HG03520 (cell line): ENCODE results near the gene SELPLG.
"Not testable (repeated sequence)": the region's sequence is repeated elsewhere in the genome, so short reads cannot be mapped to it uniquely, and the experiment has no call there.

ENCODE experiments used
- ATAC-seq: cut with Tn5 transposase; IDR thresholded peaks from one replicate; pipeline ENCODE4 v1.9.1; 2021; ENCODE audit warnings: mild to moderate bottlenecking, moderate library complexity; ENCODE audit not compliant: unreplicated experiment

SELPLG gene

DNA sequence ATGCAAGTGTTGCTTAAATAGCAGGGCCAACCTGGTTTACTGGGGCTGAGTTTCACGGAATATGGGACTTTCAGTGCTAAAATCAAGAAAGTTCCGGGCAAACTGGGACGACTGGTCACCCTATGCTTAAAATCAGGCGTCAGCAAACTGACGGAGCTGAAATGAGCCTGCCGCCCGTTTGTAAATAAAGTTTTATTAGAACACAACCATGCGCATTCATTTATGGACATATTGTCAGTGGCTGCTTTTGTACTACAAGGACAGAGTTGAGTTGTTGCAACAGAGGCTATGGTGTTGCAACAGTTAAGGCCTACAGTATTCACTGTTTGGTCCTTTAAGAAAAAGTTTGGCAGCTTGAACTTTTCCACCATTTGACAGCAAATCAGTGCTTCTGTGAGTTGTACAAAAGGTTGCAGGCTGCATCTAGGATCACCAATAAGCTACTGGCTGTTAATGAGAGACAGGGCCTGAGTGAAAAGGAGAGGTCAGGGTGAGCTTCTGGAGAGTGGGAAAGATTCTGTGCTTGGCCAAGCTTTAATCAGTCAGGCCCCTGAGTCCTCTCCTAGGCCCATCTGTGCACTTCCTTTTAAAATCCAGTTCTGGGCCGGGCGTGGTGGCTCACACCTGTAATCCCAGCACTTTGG, 13.3 kb downstream of the SELPLG start:
- no peak for ATAC-seq

- no peak for ATAC-seq
These were observed 14.1 kb downstream of the SELPLG start for GRCh38 chr12:108619369-108620160.

DNA sequence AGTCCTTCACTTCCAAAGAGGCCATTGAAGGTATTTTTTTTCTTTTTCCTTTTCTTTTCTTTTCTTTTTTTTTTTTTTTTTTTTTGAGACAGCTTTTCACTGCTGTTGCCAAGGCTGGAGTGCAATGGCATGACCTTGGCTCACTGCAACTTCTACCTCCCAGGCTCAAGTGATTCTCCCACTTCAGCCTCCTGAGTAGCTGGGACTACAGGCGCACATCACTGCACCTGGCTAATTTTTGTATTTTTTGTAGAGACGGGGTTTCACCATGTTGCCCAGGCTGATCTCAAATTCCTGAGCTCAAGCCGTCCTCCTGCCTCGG, 14.8 kb downstream of the SELPLG start:
- ATAC-seq = not testable (repeated sequence)

DNA sequence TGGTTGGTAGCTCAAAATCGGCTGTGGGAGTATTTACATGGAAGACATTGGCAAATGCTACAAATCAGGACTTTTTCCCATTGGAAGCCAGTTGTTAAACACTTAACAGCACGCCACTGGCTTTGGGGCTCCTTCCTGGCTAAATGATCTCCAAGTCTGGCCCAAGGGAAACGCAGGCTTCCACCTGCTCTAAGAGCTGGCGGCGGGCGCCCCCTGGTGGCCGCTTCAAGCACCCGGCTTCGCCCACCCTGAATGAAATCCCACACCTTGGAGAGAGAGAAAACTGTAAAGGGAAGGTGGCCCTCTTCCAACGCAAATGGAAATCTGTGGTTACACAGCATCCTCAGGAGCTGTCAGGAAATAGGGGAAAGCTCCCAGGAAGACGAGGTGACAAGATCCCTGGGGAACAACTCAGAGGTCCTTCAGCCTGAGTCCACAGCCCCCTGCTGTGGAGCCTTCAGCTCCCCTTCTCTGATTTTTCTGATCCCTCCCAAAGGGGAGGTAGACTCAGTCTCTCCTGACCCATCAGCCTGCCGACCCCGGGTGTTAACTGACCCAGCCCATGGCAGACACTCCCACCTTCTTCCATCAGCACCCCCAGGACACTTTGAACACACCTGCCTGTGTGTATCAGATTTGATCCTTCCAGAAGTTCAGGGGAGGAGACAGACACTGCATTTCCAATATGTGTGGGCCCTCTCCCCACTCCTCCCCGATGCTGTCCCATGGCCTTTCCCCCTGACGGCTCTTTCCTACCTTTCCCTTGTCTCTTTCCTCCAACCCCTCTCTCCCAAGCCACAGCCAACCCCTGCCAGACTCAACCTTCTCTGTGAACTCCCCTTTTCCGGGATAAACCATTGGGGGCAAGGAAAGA, 15.4 kb downstream of the SELPLG start:
- ATAC-seq = no peak

DNA sequence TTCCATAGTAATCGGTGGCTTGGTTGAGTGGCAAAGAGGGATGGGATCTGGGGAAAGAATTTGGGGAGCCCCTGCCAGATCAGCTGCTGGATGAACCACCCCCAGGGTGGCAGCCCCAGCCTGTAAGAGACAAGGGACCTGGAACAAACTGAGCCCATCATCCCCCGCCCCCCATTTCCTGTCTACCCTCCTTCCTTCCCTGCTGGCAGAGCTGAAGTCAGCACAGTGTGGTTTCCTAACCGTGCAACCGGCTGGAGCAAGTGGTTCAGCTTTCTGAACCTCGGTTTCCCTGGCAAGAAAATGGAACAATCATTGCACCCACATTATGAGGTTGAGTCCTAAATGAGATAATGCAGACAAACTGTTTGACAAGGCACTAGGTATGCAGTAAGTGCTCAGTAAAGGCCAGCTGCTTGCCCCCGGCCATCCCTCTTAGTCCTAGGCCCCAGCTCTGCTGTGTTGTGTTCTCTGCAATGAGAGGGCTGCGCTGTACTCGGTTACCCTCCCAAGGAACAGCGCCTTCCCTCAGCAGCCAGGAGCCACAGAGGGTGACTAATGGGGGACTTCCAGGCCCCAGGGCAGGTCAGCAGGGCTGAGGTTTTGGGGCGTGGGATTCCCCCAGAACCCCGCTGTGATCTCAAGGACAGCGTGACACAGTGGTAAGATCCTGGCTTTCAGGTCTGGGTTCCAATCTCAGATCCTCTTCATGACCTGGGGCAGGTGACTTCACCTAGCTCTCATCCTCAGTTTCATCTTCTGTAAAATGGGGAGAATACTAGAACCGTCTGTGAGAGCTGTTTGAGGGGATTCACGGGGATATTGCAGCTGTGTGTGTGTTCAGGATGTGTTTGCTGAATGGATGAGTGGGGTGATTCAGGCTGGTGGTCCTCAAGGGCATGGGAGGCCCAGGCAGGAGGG, 16.5 kb downstream of the SELPLG start:
- peak; percentile 83 for ATAC-seq

GRCh38 chr12:108616359-108616758, 17.3 kb downstream of the SELPLG start:
- no peak for ATAC-seq

- no peak for ATAC-seq
These were observed 17.8 kb downstream of the SELPLG start for GRCh38 chr12:108615918-108616317.

- no peak for ATAC-seq
These were observed 19.1 kb downstream of the SELPLG start for GRCh38 chr12:108614639-108615038.

- ATAC-seq = no peak
These were observed 19.7 kb downstream of the SELPLG start for GRCh38 chr12:108614041-108614440.

GRCh38 chr12:108613548-108613947, 20.1 kb downstream of the SELPLG start:
- no peak for ATAC-seq

DNA sequence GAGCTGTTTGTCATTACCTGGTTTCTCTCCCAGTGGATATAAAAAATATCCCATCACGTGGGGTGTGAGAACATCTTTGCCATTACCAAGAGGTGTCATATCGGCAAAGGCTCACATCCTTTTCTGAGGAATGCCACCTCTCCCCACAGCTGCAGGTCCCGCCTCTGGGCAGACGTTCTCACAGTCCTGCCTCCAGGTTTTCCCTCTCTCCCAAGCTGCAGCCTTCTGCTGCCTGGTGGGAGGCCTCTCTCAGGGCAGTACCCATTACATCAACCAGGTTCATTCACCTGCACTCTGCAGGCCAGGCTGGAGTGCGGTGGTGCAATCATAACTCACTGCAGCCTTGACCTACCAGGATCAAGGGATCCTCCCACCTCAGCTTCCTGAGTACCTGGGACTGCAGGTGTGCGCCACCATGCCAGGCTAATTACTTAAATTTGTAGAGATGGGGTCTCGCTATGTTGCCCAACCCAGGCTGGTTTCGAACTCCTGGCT, 20.9 kb downstream of the SELPLG start:
- ATAC-seq = no peak

- ATAC-seq = no peak
These were observed 21.7 kb downstream of the SELPLG start for GRCh38 chr12:108611884-108612415.

- no peak for ATAC-seq
These were observed 22.7 kb downstream of the SELPLG start for GRCh38 chr12:108610856-108611605.

GRCh38 chr12:108610336-108610815, 23.3 kb downstream of the SELPLG start:
- ATAC-seq = no peak

GRCh38 chr12:108609537-108610335, 24.0 kb downstream of the SELPLG start:
- ATAC-seq = no peak

- ATAC-seq = no peak
These were observed 25.1 kb downstream of the SELPLG start for GRCh38 chr12:108608616-108609015.

- ATAC-seq = no peak
These were observed 25.6 kb downstream of the SELPLG start for GRCh38 chr12:108607981-108608600.

GRCh38 chr12:108606492-108606891, 27.2 kb downstream of the SELPLG start:
- ATAC-seq = no peak
